GM21528 (cell line): ENCODE measurements around the gene TCF12.
"Not testable (repeated sequence)": the region's sequence is repeated elsewhere in the genome, so short reads cannot be mapped to it uniquely, and the experiment has no call there.

Source experiments
- ATAC-seq: cut with Tn5 transposase; IDR thresholded peaks from one replicate; pipeline ENCODE4 v1.9.1; 2021; ENCODE audit warnings: mild to moderate bottlenecking, moderate library complexity; ENCODE audit not compliant: unreplicated experiment, low FRiP score

The TCF12 gene

GRCh38 chr15:56972016-56972415, 53.6 kb downstream of the TCF12 start:
- ATAC-seq: no peak

- ATAC-seq: no peak
Observed at GRCh38 chr15:56972426-56972825, 54.0 kb downstream of the TCF12 start.

DNA sequence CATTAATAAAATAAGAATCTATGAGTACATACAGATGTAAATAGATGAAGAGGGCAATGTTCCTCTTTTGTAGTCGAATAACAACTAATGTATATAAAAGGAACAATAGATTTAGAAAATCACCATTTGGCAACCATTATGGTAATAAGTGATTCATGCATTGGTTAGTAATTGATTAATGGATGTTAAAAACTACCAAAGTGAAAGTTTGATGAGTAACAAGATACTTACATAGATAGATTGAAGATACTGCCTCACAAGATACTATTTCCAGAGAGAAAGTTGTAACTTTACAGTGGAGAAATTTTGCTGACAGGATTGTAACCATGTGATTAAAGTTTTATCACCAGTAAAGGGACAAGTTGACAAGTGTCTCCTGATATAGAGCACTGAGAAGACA, 55.0 kb downstream of the TCF12 start:
- no peak for ATAC-seq

GRCh38 chr15:56977232-56977631, 58.8 kb downstream of the TCF12 start:
- ATAC-seq: no peak

DNA sequence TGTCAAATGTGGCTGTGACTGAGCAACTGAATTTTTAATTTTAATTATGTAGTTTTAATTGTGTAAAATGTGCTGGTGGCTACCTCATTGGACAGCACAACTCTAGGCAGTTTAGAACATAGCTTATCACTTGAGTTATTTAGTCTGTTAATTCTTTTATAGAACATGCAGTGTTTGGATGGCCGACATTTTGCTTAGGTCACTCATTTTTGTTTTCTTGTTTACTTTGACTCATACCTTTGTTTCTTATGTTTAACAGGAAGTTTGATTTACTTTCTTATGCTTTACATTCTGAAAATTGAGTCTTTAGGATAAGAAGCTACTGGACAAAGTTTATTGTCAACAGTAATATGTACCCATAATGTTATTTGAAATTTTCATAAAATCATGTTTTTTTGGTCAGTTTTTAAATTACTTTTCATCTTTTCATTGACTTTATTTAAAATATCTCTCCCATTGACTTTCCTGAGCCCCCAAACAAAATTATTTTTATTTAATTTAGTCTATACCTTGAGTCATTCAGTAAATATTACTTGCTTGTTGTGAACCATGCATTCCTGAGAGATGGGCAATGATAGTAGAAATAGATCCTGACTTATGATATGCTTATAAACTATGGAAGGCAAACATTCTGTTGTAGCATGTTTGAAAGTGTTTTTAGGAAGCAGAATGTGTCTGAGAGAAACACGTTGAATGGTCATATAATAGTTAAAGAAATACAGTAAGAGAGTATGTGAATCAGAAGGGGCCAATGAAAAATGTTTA, 60.6 kb downstream of the TCF12 start:
- no peak for ATAC-seq

DNA sequence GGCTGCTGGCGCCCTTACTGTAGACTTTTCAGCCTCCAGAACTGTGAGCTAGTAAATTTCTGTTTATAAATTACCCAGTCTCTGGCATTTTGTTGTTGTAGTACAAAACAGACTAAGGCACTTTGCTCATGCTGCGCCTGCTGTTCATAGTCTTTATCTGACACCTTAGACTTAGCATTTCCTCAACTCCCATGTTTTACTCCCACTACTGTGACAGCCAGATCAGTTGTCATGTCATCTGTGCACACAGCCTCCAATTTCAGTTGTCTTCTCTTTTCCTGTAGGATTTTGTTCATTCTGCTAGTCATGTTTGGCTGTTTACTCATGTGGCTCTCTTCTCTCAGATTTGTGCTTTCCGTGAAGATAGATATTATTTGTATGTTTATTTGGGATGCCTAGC, 62.0 kb downstream of the TCF12 start:
- no peak for ATAC-seq

GRCh38 chr15:56981160-56981559, 62.7 kb downstream of the TCF12 start:
- ATAC-seq: no peak

DNA sequence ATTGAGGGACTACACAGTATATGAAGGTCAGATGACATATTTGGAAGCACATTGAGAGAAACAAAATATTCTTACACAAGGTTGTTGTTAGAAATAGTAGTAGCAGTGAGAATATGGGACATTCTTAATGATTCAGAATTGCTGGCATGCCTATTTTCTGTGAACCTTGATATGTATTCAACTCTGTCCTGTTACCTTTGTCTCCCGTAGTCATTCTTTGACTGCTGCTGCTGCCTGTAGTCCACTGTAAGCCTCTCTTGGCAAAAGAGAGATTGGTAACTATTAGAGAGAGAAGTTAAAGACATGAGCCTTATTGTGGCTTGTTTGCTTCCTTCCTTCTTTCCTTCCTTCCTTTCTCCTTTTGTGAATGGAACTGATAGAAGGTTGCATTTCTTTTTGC, 64.5 kb downstream of the TCF12 start:
- ATAC-seq: no peak

DNA sequence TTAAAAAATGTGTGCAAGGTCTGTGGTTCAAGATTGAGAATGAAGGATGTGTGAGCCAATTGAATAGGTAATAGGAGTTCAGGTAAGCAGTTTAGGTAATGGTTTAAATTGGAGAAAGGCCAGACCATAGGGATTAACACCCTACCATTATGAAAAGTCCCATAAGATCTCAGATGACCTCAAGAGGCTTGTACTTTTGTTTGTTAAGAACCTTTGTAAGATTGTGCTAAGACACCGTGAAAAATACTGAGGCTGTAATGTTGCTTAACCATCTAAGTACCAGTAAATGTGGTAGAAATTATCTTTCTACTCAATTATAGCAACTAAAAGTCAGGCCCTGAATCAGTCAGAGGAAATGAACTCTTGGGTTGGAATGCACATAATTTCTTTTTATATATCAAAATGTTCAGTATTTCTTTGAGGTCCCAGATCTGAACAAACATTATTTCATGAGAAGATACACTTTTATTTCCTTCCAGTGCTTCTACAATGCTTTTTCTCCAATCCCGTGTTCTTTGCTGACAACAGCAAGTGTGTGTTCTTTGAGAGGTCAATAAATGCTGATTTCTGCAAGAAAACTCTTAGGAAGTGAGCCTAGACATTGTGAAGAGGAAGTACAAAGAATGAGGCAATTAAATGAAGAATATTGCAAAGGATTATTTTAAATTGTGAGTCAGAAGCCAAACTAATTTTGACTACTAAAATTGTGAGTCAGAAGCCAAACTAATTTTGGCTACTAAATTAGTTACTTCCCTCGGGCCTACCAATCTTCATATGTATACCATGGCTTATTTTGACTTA, 66.4 kb downstream of the TCF12 start:
- ATAC-seq: no peak

DNA sequence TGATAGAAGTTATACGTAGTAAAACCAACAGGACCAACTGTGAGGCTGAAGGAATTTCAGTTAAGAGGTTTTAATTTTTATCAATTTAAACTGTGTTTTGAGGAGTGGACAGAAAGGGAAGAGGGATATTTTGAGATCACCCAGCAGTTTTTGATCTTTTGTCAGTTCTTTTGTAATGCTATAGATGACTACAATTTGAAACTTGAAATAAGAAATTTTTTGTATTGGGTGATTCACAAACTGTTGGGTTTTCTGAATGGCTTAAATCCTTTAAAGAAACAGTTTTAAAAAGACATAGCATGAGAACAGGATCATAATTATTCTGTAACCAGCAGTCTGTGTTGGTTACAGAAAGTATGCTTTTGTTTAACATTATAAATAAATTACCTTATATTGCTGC, 67.4 kb downstream of the TCF12 start:
- no peak for ATAC-seq

- ATAC-seq: no peak
Observed at GRCh38 chr15:56987286-56987685, 68.8 kb downstream of the TCF12 start.

GRCh38 chr15:56988219-56988618, 69.8 kb downstream of the TCF12 start:
- no peak for ATAC-seq

- no peak for ATAC-seq
Observed at GRCh38 chr15:56989411-56989924, 71.0 kb downstream of the TCF12 start.

GRCh38 chr15:56991017-56991416, 72.6 kb downstream of the TCF12 start:
- no peak for ATAC-seq

GRCh38 chr15:56992725-56993124, 74.3 kb downstream of the TCF12 start:
- ATAC-seq: no peak

DNA sequence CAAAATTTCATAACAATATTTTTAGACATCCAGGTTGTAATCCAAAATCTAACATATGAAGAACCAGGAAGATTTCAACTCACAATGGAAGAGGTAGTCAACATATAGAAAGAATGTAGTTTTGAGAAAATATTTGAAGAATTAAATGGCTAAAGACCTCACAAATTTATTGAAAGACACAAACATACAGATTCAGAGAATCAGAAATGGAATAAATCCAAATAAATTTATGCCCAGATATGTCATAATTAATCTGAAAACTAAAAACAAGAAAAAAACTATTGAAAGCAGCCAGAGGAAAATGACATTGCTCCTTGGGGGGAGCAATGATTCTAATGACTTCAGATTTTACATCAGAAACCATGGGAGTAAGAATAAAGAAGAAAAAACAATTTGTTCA, 75.8 kb downstream of the TCF12 start:
- no peak for ATAC-seq

GRCh38 chr15:56996093-56996492, 77.6 kb downstream of the TCF12 start:
- no peak for ATAC-seq

DNA sequence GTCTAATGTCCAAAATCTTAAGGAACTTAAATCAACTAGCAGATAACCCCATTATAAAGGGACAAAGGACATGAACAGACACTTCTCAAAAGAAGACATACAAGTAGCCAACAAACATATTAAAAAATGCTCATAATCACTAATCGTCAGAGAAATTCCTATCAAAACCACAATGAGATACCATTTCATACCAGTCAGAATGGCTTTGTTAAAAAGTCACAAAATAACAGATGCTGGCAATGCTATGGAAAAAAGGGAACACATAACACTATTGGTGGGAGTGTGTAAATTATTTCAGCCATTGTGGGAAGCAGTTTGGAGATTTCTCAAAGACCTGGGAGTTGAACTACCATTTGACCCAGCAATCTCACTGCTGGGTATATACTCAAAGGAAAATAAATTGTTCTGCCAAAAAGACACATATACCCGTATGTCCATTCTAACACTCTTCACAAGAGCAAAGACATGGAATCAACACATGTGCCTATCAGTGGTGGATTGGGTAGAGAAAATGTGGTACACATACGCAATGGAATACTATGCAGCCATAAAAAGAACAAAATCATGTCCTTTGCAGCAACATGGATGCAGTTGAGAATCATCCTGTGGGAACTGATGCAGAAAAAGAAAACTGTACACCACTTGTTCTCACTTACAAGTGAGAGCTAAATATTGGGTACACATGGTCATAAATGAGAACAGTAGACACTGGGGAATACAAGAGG, 78.5 kb downstream of the TCF12 start:
- ATAC-seq: no peak

- ATAC-seq: no peak
Observed at GRCh38 chr15:57003418-57003817, 85.0 kb downstream of the TCF12 start.

- ATAC-seq: no peak
Observed at GRCh38 chr15:57005244-57005643, 86.8 kb downstream of the TCF12 start.

GRCh38 chr15:57007797-57008196, 89.4 kb downstream of the TCF12 start:
- not testable (repeated sequence) for ATAC-seq
